Spleen (tissue), 7 donors: ENCODE measurements around the gene MTA2.
"Not testable (repeated sequence)": the region's sequence is repeated elsewhere in the genome, so short reads cannot be mapped to it uniquely, and the experiment has no call there.

Source experiments
- CTCF ChIP-seq, 11 experiments: fragments of 200-600 bp in 7 of 11; fragments of 450-650 bp in 4 of 11; sonication (generic) in 4 of 11; IDR thresholded peaks in 8 of 11; conservative IDR thresholded peaks in 3 of 11; 1 replicate in 7 of 11; 2 replicates in 4 of 11; pipeline versions ENCODE4 v1.4.0 to v1.8.0; 2016 to 2021; ENCODE audit warnings: antibody characterized with exemption in 11 of 11, inconsistent platforms in 4 of 11, mild to moderate bottlenecking in 1 of 11
- POLR2A ChIP-seq, 3 donors: fragments of 450-650 bp; IDR thresholded peaks; one replicate each; pipeline ENCODE4 v1.5.1; 2017; ENCODE audit warnings: antibody characterized with exemption in 3 of 3, mild to moderate bottlenecking in 1 of 3
- POLR2AphosphoS5 ChIP-seq, 3 donors: sonication (generic); formaldehyde crosslinking; IDR thresholded peaks; one replicate each; pipeline ENCODE4 v1.5.1; 2017; ENCODE audit warnings: antibody characterized with exemption in 3 of 3
- donor health status: DM: no; HTN: no; CAD: no; lungs with moderate emphysema.
- donor health status: DM: no; HTN: no; CAD: no.
- donor health status: DM: no; HTN: no; CAD: no.

- not testable (repeated sequence) for TF ChIP-seq CTCF (IDR thresholded peaks at IDR 0.05 in 8 of 11, conservative IDR thresholded peaks at IDR 0.05 in 3 of 11); POLR2A (IDR thresholded peaks at IDR 0.05); POLR2AphosphoS5 (IDR thresholded peaks at IDR 0.05)
These were observed 30.2 kb downstream of the MTA2 start for GRCh38 chr11:62571493-62571892.
